WERI-Rb-1 (cell line): ENCODE results near the gene DGKZ.

Source experiments
- DNase-seq: peaks from one replicate; pipeline ENCODE4 v3.0.0-alpha.2; 2020
- H3K27ac ChIP-seq: fragments of 250-450 bp; sonication (Bioruptor Pico); 2 replicates; pipeline ENCODE4 v1.5.1; 2020; ENCODE audit warnings: mild to moderate bottlenecking, moderate library complexity
- H3K27me3 ChIP-seq: fragments of 250-450 bp; sonication (Bioruptor Pico); 2 replicates; pipeline ENCODE4 v1.5.1; 2021; ENCODE audit warnings: mild to moderate bottlenecking, low read depth, moderate library complexity; ENCODE audit not compliant: insufficient read depth, severe bottlenecking
- H3K36me3 ChIP-seq: fragments of 250-450 bp; sonication (Bioruptor Pico); 2 replicates; pipeline ENCODE4 v1.5.1; 2020; ENCODE audit warnings: mild to moderate bottlenecking, moderate library complexity
- H3K4me3 ChIP-seq: 2 replicates; pipeline ENCODE4 v1.5.1; 2011; ENCODE audit warnings: low read depth, mild to moderate bottlenecking, control low read depth, low read length
- H3K9me3 ChIP-seq: fragments of 250-450 bp; sonication (Bioruptor Pico); 2 replicates; pipeline ENCODE4 v1.5.1; 2021; ENCODE audit warnings: mild to moderate bottlenecking, moderate library complexity; ENCODE audit not compliant: severe bottlenecking
- CTCF ChIP-seq: IDR thresholded peaks from 2 replicates; pipeline ENCODE4 v1.5.1; 2011; ENCODE audit warnings: low read depth, mild to moderate bottlenecking, control low read depth, inconsistent platforms, low read length

Gene DGKZ

GRCh38 chr11:46345131-46345597, 2.1 kb upstream of the DGKZ start:
- Histone ChIP-seq H3K36me3 (peaks cover 6% of the 10 kb centered on the region), H3K27me3 (no peaks in the 10 kb centered on the region), H3K4me3 (no peak overlapping the region), H3K9me3 (no peaks in the 10 kb centered on the region), H3K27ac (peak overlapping the region; percentile 71)
- peak; percentile 80 for DNase-seq
- TF ChIP-seq CTCF = peak; percentile 58; the same call in 1 of the 2 replicates

- no peak overlapping the region for H3K4me3 ChIP-seq
- no peak for DNase-seq
Measured at GRCh38 chr11:46345881-46346484, 1.3 kb upstream of the DGKZ start.

GRCh38 chr11:46347637-46348311, 511 bp downstream of the DGKZ start:
- H3K27me3 ChIP-seq = no peaks in the 10 kb centered on the region
- H3K9me3 ChIP-seq = no peaks in the 10 kb centered on the region
- DNase-seq = no peak
- H3K36me3 ChIP-seq = peaks cover 8% of the 10 kb centered on the region
- peak overlapping the region; percentile 72 for H3K27ac ChIP-seq
- peak overlapping the region; percentile 70 for H3K4me3 ChIP-seq
- no peak for TF ChIP-seq CTCF

More at GRCh38 chr11:46345881-46346484, 1.3 kb upstream of the DGKZ start:
- H3K27me3 ChIP-seq = no peaks in the 10 kb centered on the region
- no peak for TF ChIP-seq CTCF
- H3K36me3 ChIP-seq = peaks cover 6% of the 10 kb centered on the region
- H3K27ac ChIP-seq = peak overlapping the region; percentile 71; the same call in 1 of the 2 replicates
- no peaks in the 10 kb centered on the region for H3K9me3 ChIP-seq

- Histone ChIP-seq H3K27ac (no peak overlapping the region), H3K4me3 (peak overlapping the region; percentile 70), H3K9me3 (no peaks in the 10 kb centered on the region), H3K36me3 (peaks cover 15% of the 10 kb centered on the region), H3K27me3 (no peaks in the 10 kb centered on the region)
- no peak for TF ChIP-seq CTCF
- DNase-seq = no peak
Measured at GRCh38 chr11:46348566-46349401, 1.5 kb downstream of the DGKZ start.

- no peaks in the 10 kb centered on the region for H3K27me3 ChIP-seq
- H3K36me3 ChIP-seq = peaks cover 21% of the 10 kb centered on the region
- no peak for DNase-seq
- H3K27ac ChIP-seq = no peak overlapping the region
- no peak overlapping the region for H3K4me3 ChIP-seq
- H3K9me3 ChIP-seq = no peaks in the 10 kb centered on the region
- TF ChIP-seq CTCF = no peak
Measured at GRCh38 chr11:46350695-46351094, 3.4 kb downstream of the DGKZ start.
